Measurements from ENCODE around the gene BRIP1.

The BRIP1 gene

GRCh38 chr17:61837175-61838051, 25.9 kb downstream of the BRIP1 start:
- peak; percentile 73 for DNase-seq (ENCODE audit: low read depth)
- no peak overlapping the region for H3K4me3 ChIP-seq (ENCODE audit: low read length)
- TF ChIP-seq CTCF (conservative IDR thresholded peaks at IDR 0.05; ENCODE audit: low read length): peak; percentile 93

GRCh38 chr17:61836266-61837174, 26.8 kb downstream of the BRIP1 start:
- no peak overlapping the region for H3K4me3 ChIP-seq (ENCODE audit: low read length)
- no peak for DNase-seq (ENCODE audit: low read depth)
- no peak for TF ChIP-seq CTCF (conservative IDR thresholded peaks at IDR 0.05; ENCODE audit: low read length)

GRCh38 chr17:61835606-61836005, 27.7 kb downstream of the BRIP1 start:
- no peak overlapping the region for H3K4me3 ChIP-seq (ENCODE audit: low read length)
- TF ChIP-seq CTCF (conservative IDR thresholded peaks at IDR 0.05; ENCODE audit: low read length): no peak
- DNase-seq (ENCODE audit: low read depth): no peak

- no peak overlapping the region for H3K4me3 ChIP-seq (ENCODE audit: low read length)
- DNase-seq (ENCODE audit: low read depth): no peak
- TF ChIP-seq CTCF (conservative IDR thresholded peaks at IDR 0.05; ENCODE audit: low read length): no peak
Observed at GRCh38 chr17:61834610-61835009, 28.7 kb downstream of the BRIP1 start.

- peak; percentile 74 for DNase-seq (ENCODE audit: low read depth)
- no peak for TF ChIP-seq CTCF (conservative IDR thresholded peaks at IDR 0.05; ENCODE audit: low read length)
- H3K4me3 ChIP-seq (ENCODE audit: low read length): no peak overlapping the region
Observed at GRCh38 chr17:61833536-61834193, 29.7 kb downstream of the BRIP1 start.

GRCh38 chr17:61832463-61832862, 30.9 kb downstream of the BRIP1 start:
- no peak overlapping the region for H3K4me3 ChIP-seq (ENCODE audit: low read length)
- no peak for TF ChIP-seq CTCF (conservative IDR thresholded peaks at IDR 0.05; ENCODE audit: low read length)
- no peak for DNase-seq (ENCODE audit: low read depth)
